Transverse colon (tissue), 4 donors: ENCODE data around the gene PRKCH. TPM values are rescaled to one million over a fixed set of nuclear protein-coding genes. Genes with fewer than 3 reads are reported as not detected.

Source experiments
- DNase-seq: peaks from one replicate; pipeline ENCODE4 v3.0.0-alpha.2; 2019
- H3K27ac ChIP-seq, 4 donors: fragments of 200-600 bp; sonication (generic); 2 replicates each; pipeline ENCODE4 v1.5.1; 2016 to 2018; ENCODE audit warnings: inconsistent platforms in 4 of 4
- H3K27me3 ChIP-seq: fragments of 200-600 bp; sonication (generic); 2 replicates; pipeline ENCODE4 v1.5.1; 2017; ENCODE audit warnings: inconsistent platforms
- H3K36me3 ChIP-seq, 4 donors: fragments of 200-600 bp; sonication (generic); 2 replicates each; pipeline ENCODE4 v1.5.1; 2017 to 2019; ENCODE audit warnings: inconsistent platforms in 4 of 4
- H3K4me1 ChIP-seq, 4 donors: fragments of 200-600 bp; sonication (generic); 2 replicates each; pipeline ENCODE4 v1.5.1; 2017 to 2020; ENCODE audit warnings: inconsistent platforms in 4 of 4
- H3K4me3 ChIP-seq, 4 donors: fragments of 200-600 bp; sonication (generic); 1 replicate in 1 of 4; 2 replicates in 3 of 4; pipeline versions ENCODE4 v1.5.1 to v1.6.1; 2017 to 2019; ENCODE audit warnings: inconsistent platforms in 4 of 4
- H3K9me3 ChIP-seq, 2 donors: fragments of 200-600 bp; sonication (generic); 2 replicates each; pipeline ENCODE4 v1.5.1; 2017 to 2019; ENCODE audit warnings: inconsistent platforms in 2 of 2
- CTCF ChIP-seq, 5 experiments: fragments of 200-600 bp in 3 of 5; fragments of 450-650 bp in 2 of 5; sonication (generic) in 3 of 5; IDR thresholded peaks; 1 replicate in 2 of 5; 2 replicates in 3 of 5; pipeline ENCODE4 v1.5.1; 2016 to 2017; ENCODE audit warnings: antibody characterized with exemption in 5 of 5, inconsistent platforms in 3 of 5, mild to moderate bottlenecking in 2 of 5, moderate library complexity in 1 of 5
- EP300 ChIP-seq: sonication (generic); formaldehyde crosslinking; IDR thresholded peaks from one replicate; pipeline ENCODE4 v1.6.1; 2017; ENCODE audit warnings: antibody characterized with exemption, low read depth
- POLR2A ChIP-seq: fragments of 450-650 bp; IDR thresholded peaks from one replicate; pipeline ENCODE4 v1.6.1; 2016; ENCODE audit warnings: antibody characterized with exemption, mild to moderate bottlenecking, moderate library complexity
- POLR2AphosphoS5 ChIP-seq, 3 donors: sonication (generic); formaldehyde crosslinking; IDR thresholded peaks; one replicate each; pipeline ENCODE4 v1.6.1; 2016; ENCODE audit warnings: antibody characterized with exemption in 3 of 3
- WGBS, 2 donors: methylation state at CpG; one replicate each; pipeline ENCODE4 v1.1.5; 2018; ENCODE audit warnings: low coverage in 1 of 2; 5-methylcytosine and 5-hydroxymethylcytosine counted together
- in situ Hi-C, 4 donors: fragments of 200-750 bp; cut with MboI; loops; one replicate each; pipeline versions ENCODE4 v1.15.0 to v1.15.1; 2017; ENCODE audit warnings: low sequenced_read_pairs in 3 of 4, low pct_ligation_motif_present in 1 of 4, low pct_unique_long_range_greater_than_20kb in 1 of 4
- intact Hi-C: fragments of 100-400 bp; cut with DNase I; formaldehyde crosslinking; loops from one replicate; pipeline ENCODE4 v1.15.1; 2023; ENCODE audit warnings: low total_unique reads
- total RNA-seq, 4 donors: library from RNA; depleted of rRNA; stranded (reverse); fragments of >200 nt; gene quantifications; one replicate each; pipeline ENCODE4 v1.1.0, GENCODE V29; 2016

Gene PRKCH
- total RNA-seq, 4 donors from 2014 or later, result 12.4 to 38.9 (median 27.0) TPM

- intact Hi-C loops, result no loop called here
- Histone ChIP-seq H3K4me1 (peaks cover 10 to 31% (median 19%) of the 10 kb centered on the region in 4 donors), H3K36me3 (no peaks in the 10 kb centered on the region), H3K27me3 (no peaks in the 10 kb centered on the region), H3K9me3 (no peaks in the 10 kb centered on the region), H3K4me3 (no peak overlapping the region), H3K27ac (peak overlapping the region; percentile 68 to 84 (median 72))
- no peak for DNase-seq
- TF ChIP-seq CTCF (IDR thresholded peaks at IDR 0.05), result no peak
- TF ChIP-seq POLR2AphosphoS5 (IDR thresholded peaks at IDR 0.05), result no peak
- TF ChIP-seq EP300, result no peak
- no peak for TF ChIP-seq POLR2A
- WGBS, 2 donors, result 83 to 86% methylated on average over 1 to 3 of the region's 3 CpGs
- in situ Hi-C loops, result no loop called here
Observed at GRCh38 chr14:61561104-61561503, 239.7 kb downstream of the PRKCH start.

- DNase-seq, result peak; percentile 79
- H3K4me3 ChIP-seq, result no peak overlapping the region
- intact Hi-C loops (no loop called here), in situ Hi-C loops (no loop called here)
- no peaks in the 10 kb centered on the region for H3K27me3 ChIP-seq
- no peaks in the 10 kb centered on the region for H3K36me3 ChIP-seq
- H3K27ac ChIP-seq, result peak overlapping the region; percentile 68 to 84 (median 72)
- 49 to 62% methylated on average over 5 to 8 of the region's 8 CpGs for WGBS, 2 donors
- peaks cover 10 to 33% (median 19%) of the 10 kb centered on the region in 4 donors for H3K4me1 ChIP-seq
- no peaks in the 10 kb centered on the region for H3K9me3 ChIP-seq
- no peak for TF ChIP-seq POLR2A
- TF ChIP-seq CTCF (IDR thresholded peaks at IDR 0.05), result no peak
- TF ChIP-seq POLR2AphosphoS5 (IDR thresholded peaks at IDR 0.05), result peak; percentile 63 to 66 (median 66)
- peak; percentile 65 for TF ChIP-seq EP300
Observed at GRCh38 chr14:61561657-61562276, 240.4 kb downstream of the PRKCH start.

GRCh38 chr14:61562321-61563161 is 241.2 kb downstream of the PRKCH start:
- H3K27ac ChIP-seq, result peak overlapping the region; percentile 68 to 84 (median 72)

More at GRCh38 chr14:61562321-61563161, 241.2 kb downstream of the PRKCH start:
- TF ChIP-seq CTCF (IDR thresholded peaks at IDR 0.05) (no peak), POLR2AphosphoS5 (IDR thresholded peaks at IDR 0.05) (no peak), EP300 (no peak), POLR2A (no peak)
- no peak for DNase-seq
- intact Hi-C loops (no loop called here), in situ Hi-C loops (no loop called here)
- H3K36me3 ChIP-seq, result no peaks in the 10 kb centered on the region
- H3K4me3 ChIP-seq, result no peak overlapping the region
- H3K27me3 ChIP-seq, result no peaks in the 10 kb centered on the region
- 75 to 94% methylated on average over 2 to 7 of the region's 7 CpGs for WGBS, 2 donors
- no peaks in the 10 kb centered on the region for H3K9me3 ChIP-seq
- H3K4me1 ChIP-seq, result peaks cover 10 to 34% (median 19%) of the 10 kb centered on the region in 4 donors
